GM04504 (cell line): ENCODE results near the gene RMND5B.
"Not testable (repeated sequence)": the region's sequence is repeated elsewhere in the genome, so short reads cannot be mapped to it uniquely, and the experiment has no call there.

Experiments used
- DNase-seq: peaks from one replicate; pipeline ENCODE4 v3.0.0-alpha.2; 2012; ENCODE audit warnings: low read depth

The RMND5B gene

GRCh38 chr5:178130576-178131445, at the start of gene RMND5B:
RMND5B (plus strand) TSS chr5:178131014; CDS start chr5:178138120, 7,106 bp downstream.
- peak; percentile 54 for DNase-seq

- DNase-seq = no peak
Observed at GRCh38 chr5:178081571-178082243, 49.1 kb upstream of the RMND5B start.

GRCh38 chr5:178083922-178084321, 46.9 kb upstream of the RMND5B start:
- DNase-seq = no peak

- DNase-seq = no peak
Observed at GRCh38 chr5:178085316-178085715, 45.5 kb upstream of the RMND5B start.

- DNase-seq = no peak
Observed at GRCh38 chr5:178086266-178086665, 44.5 kb upstream of the RMND5B start.

- DNase-seq = not testable (repeated sequence)
Observed at GRCh38 chr5:178087199-178087598, 43.6 kb upstream of the RMND5B start.

GRCh38 chr5:178090856-178091255, 40.0 kb upstream of the RMND5B start:
- no peak for DNase-seq

- no peak for DNase-seq
Observed at GRCh38 chr5:178093134-178093533, 37.7 kb upstream of the RMND5B start.

- DNase-seq = no peak
Observed at GRCh38 chr5:178094345-178094744, 36.5 kb upstream of the RMND5B start.

- no peak for DNase-seq
Observed at GRCh38 chr5:178098685-178099084, 32.1 kb upstream of the RMND5B start.

- DNase-seq = no peak
Observed at GRCh38 chr5:178103612-178104011, 27.2 kb upstream of the RMND5B start.

GRCh38 chr5:178104492-178104891, 26.3 kb upstream of the RMND5B start:
- DNase-seq = no peak

- DNase-seq = no peak
Observed at GRCh38 chr5:178106086-178106485, 24.7 kb upstream of the RMND5B start.

GRCh38 chr5:178106556-178107239, 24.1 kb upstream of the RMND5B start:
- DNase-seq = no peak

GRCh38 chr5:178107756-178108310, 23.0 kb upstream of the RMND5B start:
- DNase-seq = no peak

GRCh38 chr5:178108446-178108845, 22.4 kb upstream of the RMND5B start:
- DNase-seq = no peak

GRCh38 chr5:178108966-178109365, 21.8 kb upstream of the RMND5B start:
- DNase-seq = no peak

- DNase-seq = no peak
Observed at GRCh38 chr5:178110511-178110910, 20.3 kb upstream of the RMND5B start.

- peak; percentile 27 for DNase-seq
Observed at GRCh38 chr5:178111925-178112324, 18.9 kb upstream of the RMND5B start.

GRCh38 chr5:178112545-178112944, 18.3 kb upstream of the RMND5B start:
- no peak for DNase-seq

- DNase-seq = no peak
Observed at GRCh38 chr5:178113141-178113787, 17.6 kb upstream of the RMND5B start, which contains the start of gene N4BP3. N4BP3 (plus strand) TSS chr5:178113532; CDS start chr5:178119584, 6,052 bp downstream.

GRCh38 chr5:178113841-178114324, 16.9 kb upstream of the RMND5B start:
- no peak for DNase-seq
